Measurements from ENCODE around the gene SHQ1. TPM values are rescaled to one million over a fixed set of nuclear protein-coding genes. Genes with fewer than 3 reads are reported as not detected.

SHQ1 gene
- total RNA-seq, 1 experiment from 2014 or later: 27.6 TPM

DNA sequence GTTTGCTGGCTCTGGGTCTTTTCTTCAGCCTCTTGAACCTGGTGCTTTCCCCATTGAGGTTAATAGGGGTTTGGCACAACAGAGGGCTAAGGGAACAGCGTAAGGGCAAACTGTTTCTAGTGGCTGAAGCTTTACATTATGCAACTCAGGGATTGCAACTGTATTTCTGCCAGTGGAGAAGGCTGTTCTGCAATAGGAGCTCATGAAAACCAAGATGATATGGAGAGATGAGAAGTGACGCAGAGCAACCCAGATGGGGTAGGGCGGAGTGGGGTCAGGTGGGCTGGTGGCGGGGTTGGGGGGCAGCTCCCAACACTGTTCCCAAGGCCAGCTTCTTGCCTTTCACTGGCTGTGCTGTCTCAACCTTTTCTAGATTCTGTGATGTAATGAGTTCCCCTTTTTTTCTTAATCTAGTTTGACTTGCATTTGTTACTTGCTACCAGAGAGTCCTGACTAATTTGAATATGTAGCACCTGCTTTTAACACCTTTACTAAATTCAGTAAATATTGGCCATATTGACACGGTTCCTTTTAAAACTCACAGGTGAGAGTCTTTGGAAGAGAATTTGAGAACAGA, 46.8 kb upstream of the SHQ1 start:
- Histone ChIP-seq H4K20me1 (ENCODE audit: insufficient read depth) (no peaks in the 10 kb centered on the region), H3K36me3 (ENCODE audit: control insufficient read depth in 1 of 2, insufficient read depth in 2 of 2, low read length in 2 of 2) (no peaks in the 10 kb centered on the region), H3K27me3 (ENCODE audit: insufficient read depth, low read length) (no peaks in the 10 kb centered on the region), H3K79me2 (ENCODE audit: insufficient read depth, low read length) (no peaks in the 10 kb centered on the region), H3K4me3 (replicated peaks in 1 of 2; ENCODE audit: low read depth in 1 of 2, low read length in 2 of 2) (no peak overlapping the region), H3K9ac (ENCODE audit: low read length) (no peak overlapping the region), H3K9me2 (ENCODE audit: insufficient read depth) (no peaks in the 10 kb centered on the region), H3K27ac (ENCODE audit: low read depth, low read length) (no peak overlapping the region), H3K4me1 (ENCODE audit: control insufficient read depth in 1 of 2, insufficient read depth in 2 of 2, low read length in 2 of 2) (peaks cover 14 to 21% of the 10 kb centered on the region in 2 experiments), H3K9me3 (ENCODE audit: control insufficient read depth in 1 of 2, insufficient read depth in 1 of 2, low read depth in 1 of 2, low read length in 2 of 2) (no peaks in the 10 kb centered on the region), H2AFZ (ENCODE audit: low read depth, low read length, poor library complexity, severe bottlenecking) (no peak overlapping the region), H3K4me2 (ENCODE audit: low read length) (no peak overlapping the region)
- intact Hi-C loops (cut with micrococcal nuclease): no loop called here
- ChIA-PET RAD21 (ENCODE audit: low non-redundant PET in 1 of 2, low total read pairs in 2 of 2, uncharacterized antibody in 2 of 2, unreplicated experiment in 2 of 2) (no interaction called here), POLR2A (no interaction called here), CTCF (no interaction called here)
- DNase-seq (ENCODE audit: low read depth, low spot score) (no peak), ATAC-seq (no peak)
- no peak for TF ChIP-seq FOSL1 (IDR thresholded peaks at IDR 0.05; ENCODE audit: low read depth)
- no peak for TF ChIP-seq EZH2phosphoT487 (IDR thresholded peaks at IDR 0.05; ENCODE audit: borderline replicate concordance)
- BruUV-seq (replicated peaks): no TSS peak

DNA sequence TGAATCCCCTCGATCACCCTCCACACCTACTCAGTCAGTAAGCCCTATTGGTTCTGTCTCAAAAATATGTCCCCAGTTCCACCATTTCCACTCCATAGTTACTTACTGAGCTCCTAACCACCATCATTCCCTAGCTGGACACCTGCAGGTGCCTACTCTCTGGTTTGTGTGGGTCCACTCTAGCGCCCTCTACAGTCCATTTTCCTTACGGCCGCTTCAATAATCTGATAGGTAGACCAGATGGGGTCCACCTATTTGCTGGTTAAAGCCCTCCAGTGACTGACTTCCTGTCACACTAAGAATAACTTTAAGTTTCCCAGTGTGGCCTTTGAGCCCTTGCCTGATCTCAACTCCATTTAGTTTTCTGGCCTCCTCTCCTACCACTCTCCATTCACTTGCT, 44.6 kb upstream of the SHQ1 start:
- BruUV-seq (replicated peaks): no TSS peak
- H3K27me3 ChIP-seq (ENCODE audit: insufficient read depth, low read length): no peaks in the 10 kb centered on the region
- H3K9me2 ChIP-seq (ENCODE audit: insufficient read depth): no peaks in the 10 kb centered on the region
- no peak overlapping the region for H3K9ac ChIP-seq (ENCODE audit: low read length)
- DNase-seq (ENCODE audit: low read depth, low spot score): no peak
- TF ChIP-seq CTCF (IDR thresholded peaks at IDR 0.05 in 2 of 3, conservative IDR thresholded peaks at IDR 0.05 in 1 of 3; ENCODE audit: borderline replicate concordance in 1 of 3, insufficient read depth in 1 of 3, low read depth in 2 of 3, low read length in 2 of 3) (peak in 2 of 3 experiments; percentile 72 to 80; a peak in 4 of 6 replicates), SRF (IDR thresholded peaks at IDR 0.05; ENCODE audit: low read depth) (no peak)
- no peak overlapping the region for H2AFZ ChIP-seq (ENCODE audit: low read depth, low read length, poor library complexity, severe bottlenecking)
- ChIA-PET RAD21 (ENCODE audit: low non-redundant PET in 1 of 2, low total read pairs in 2 of 2, uncharacterized antibody in 2 of 2, unreplicated experiment in 2 of 2) (no interaction called here), CTCF (interaction anchor here (0.6 to 1.0 kb wide), 4 partner anchors 10 to 42 kb away, joined by 3 to 5 read pairs (median 4); no protein-coding TSS in a partner anchor), POLR2A (no interaction called here)
- H3K4me2 ChIP-seq (ENCODE audit: low read length): no peak overlapping the region
- no peak for ATAC-seq
- no peaks in the 10 kb centered on the region for H3K79me2 ChIP-seq (ENCODE audit: insufficient read depth, low read length)
- H3K9me3 ChIP-seq (ENCODE audit: control insufficient read depth in 1 of 2, insufficient read depth in 1 of 2, low read depth in 1 of 2, low read length in 2 of 2): no peaks in the 10 kb centered on the region
- H4K20me1 ChIP-seq (ENCODE audit: insufficient read depth): no peaks in the 10 kb centered on the region
- H3K4me1 ChIP-seq (ENCODE audit: control insufficient read depth in 1 of 2, insufficient read depth in 2 of 2, low read length in 2 of 2): peaks cover 27 to 31% of the 10 kb centered on the region in 2 experiments
- no peak overlapping the region for H3K27ac ChIP-seq (ENCODE audit: low read depth, low read length)
- intact Hi-C loops (cut with micrococcal nuclease): no loop called here
- no peak overlapping the region for H3K4me3 ChIP-seq (replicated peaks in 1 of 2; ENCODE audit: low read depth in 1 of 2, low read length in 2 of 2)
- H3K36me3 ChIP-seq (ENCODE audit: control insufficient read depth in 1 of 2, insufficient read depth in 2 of 2, low read length in 2 of 2): no peaks in the 10 kb centered on the region

All from HCT116 (cell line).